Lung (tissue), 12 donors: Measurements from ENCODE around the gene ANKFY1. TPM values are rescaled to one million over a fixed set of nuclear protein-coding genes. Genes with fewer than 3 reads are reported as not detected.

ENCODE experiments used
- ATAC-seq: fragments of 200-7000 bp; cut with Tn5 transposase; one replicate; pipeline ENCODE4 v1.9.1; 2020; ENCODE audit warnings: moderate number of reproducible peaks; ENCODE audit not compliant: insufficient read depth, low FRiP score
- DNase-seq, 3 donors: peaks; one replicate each; pipeline ENCODE4 v3.0.0-alpha.2; 2013 to 2017
- H3K27ac ChIP-seq, 2 donors: one replicate each; pipeline ENCODE4 v1.5.1; 2013; ENCODE audit warnings: mild to moderate bottlenecking in 2 of 2, moderate library complexity in 2 of 2, control low read depth in 1 of 2, inconsistent platforms in 1 of 2, low read depth in 1 of 2, low read length in 1 of 2
- H3K27me3 ChIP-seq, 3 donors: one replicate each; pipeline ENCODE4 v1.5.1; 2013; ENCODE audit warnings: low read length in 2 of 3; ENCODE audit not compliant: control insufficient read depth in 3 of 3, insufficient read depth in 3 of 3
- H3K36me3 ChIP-seq, 4 donors: one replicate each; pipeline ENCODE4 v1.5.1; 2013; ENCODE audit warnings: low read length in 4 of 4, mild to moderate bottlenecking in 1 of 4, moderate library complexity in 1 of 4; ENCODE audit not compliant: control insufficient read depth in 4 of 4, insufficient read depth in 4 of 4
- H3K4me1 ChIP-seq, 5 donors: one replicate each; pipeline ENCODE4 v1.5.1; 2013; ENCODE audit warnings: low read length in 5 of 5, mild to moderate bottlenecking in 2 of 5, moderate library complexity in 1 of 5; ENCODE audit not compliant: control insufficient read depth in 5 of 5, insufficient read depth in 5 of 5
- H3K4me3 ChIP-seq: one replicate; pipeline ENCODE4 v1.5.1; 2013; ENCODE audit warnings: mild to moderate bottlenecking, control low read depth, moderate library complexity
- H3K9ac ChIP-seq, 2 donors: one replicate each; pipeline ENCODE4 v1.5.1; 2013; ENCODE audit warnings: low read length in 2 of 2, control low read depth in 1 of 2; ENCODE audit not compliant: insufficient read depth in 1 of 2
- H3K9me3 ChIP-seq, 4 donors: one replicate each; pipeline ENCODE4 v1.5.1; 2013; ENCODE audit warnings: low read length in 3 of 4, mild to moderate bottlenecking in 1 of 4, moderate library complexity in 1 of 4; ENCODE audit not compliant: control insufficient read depth in 4 of 4, insufficient read depth in 3 of 4
- CTCF ChIP-seq: IDR thresholded peaks from 2 replicates; pipeline ENCODE4 v1.5.1; 2012; ENCODE audit warnings: mild to moderate bottlenecking; ENCODE audit errors: control extremely low read depth, extremely low read depth
- whole genome bisulfite sequencing, 2 donors: extraction: QIAGEN DNeasy Blood & Tissue Kit; methylation state at CpG; one replicate each; pipeline ENCODE4 v1.1.7; 2013; 5-methylcytosine and 5-hydroxymethylcytosine counted together
- polyA plus RNA-seq, 2 donors: library from polyadenylated mRNA; stranded (reverse); fragments of 200-250 nt; gene quantifications; one replicate each; pipeline ENCODE4 v1.2.1, GENCODE V29; 2013
- total RNA-seq, 2 donors: library from RNA; depleted of rRNA in 1 of 2; stranded (reverse); fragments of >200 nt in 1 of 2; gene quantifications; one replicate each; pipeline ENCODE4 v1.2.1, GENCODE V29; 2014 to 2021
- donor health status: control.
- donor health status: control.
- donor health status: Bipolar disorder and iron deficiency.
- donor health status: healthy.
- donor health status: DM: yes; HTN: yes; CAD: no.

The ANKFY1 gene
- total and polyA plus RNA-seq, 4 donors, result 11.4 to 60.2 (median 38.8) TPM

GRCh38 chr17:4135489-4135888 lies 128.3 kb downstream of the ANKFY1 start:
- ATAC-seq, result no peak
- Histone ChIP-seq H3K27me3 (no peaks in the 10 kb centered on the region), H3K27ac (no peak overlapping the region), H3K4me3 (no peak overlapping the region), H3K9me3 (no peaks in the 10 kb centered on the region), H3K4me1 (peaks cover 0 to 11% (median 0%) of the 10 kb centered on the region in 5 donors), H3K36me3 (peaks cover 0 to 9% (median 1%) of the 10 kb centered on the region in 4 donors), H3K9ac (no peak overlapping the region)
- TF ChIP-seq CTCF, result no peak
- WGBS, 2 donors, result 91 to 92% methylated on average over 3 of the region's 3 CpGs
- no peak for DNase-seq

- ATAC-seq (no peak), DNase-seq (no peak)
- no peak for TF ChIP-seq CTCF
- no peak overlapping the region for H3K4me3 ChIP-seq
- H3K36me3 ChIP-seq, result peaks cover 0 to 6% (median under 1%) of the 10 kb centered on the region in 4 donors
- H3K4me1 ChIP-seq, result peaks cover 0 to 10% (median 0%) of the 10 kb centered on the region in 5 donors
- H3K9me3 ChIP-seq, result no peaks in the 10 kb centered on the region
- H3K9ac ChIP-seq, result no peak overlapping the region
- 64 to 65% methylated on average over 3 of the region's 3 CpGs for WGBS, 2 donors
- no peaks in the 10 kb centered on the region for H3K27me3 ChIP-seq
- no peak overlapping the region for H3K27ac ChIP-seq
Observed at GRCh38 chr17:4134721-4135120, 129.1 kb downstream of the ANKFY1 start.

GRCh38 chr17:4130715-4131114 lies 133.1 kb downstream of the ANKFY1 start:
- Histone ChIP-seq H3K4me3 (no peak overlapping the region), H3K27ac (peak overlapping the region; percentile 33 to 75), H3K36me3 (peaks cover 0 to 7% (median 0%) of the 10 kb centered on the region in 4 donors), H3K9me3 (no peaks in the 10 kb centered on the region), H3K4me1 (peaks cover 0 to 6% (median 0%) of the 10 kb centered on the region in 5 donors), H3K27me3 (no peaks in the 10 kb centered on the region), H3K9ac (no peak overlapping the region)
- 32 to 43% methylated on average over 7 of the region's 7 CpGs for WGBS, 2 donors
- TF ChIP-seq CTCF, result no peak
- ATAC-seq (peak; percentile 62), DNase-seq (peak in 2 of 3 donors; percentile 20 to 38)

- H3K4me1 ChIP-seq, result peaks cover 0 to 6% (median 0%) of the 10 kb centered on the region in 5 donors
- no peak for ATAC-seq
- no peaks in the 10 kb centered on the region for H3K27me3 ChIP-seq
- 76 to 77% methylated on average over 6 of the region's 6 CpGs for WGBS, 2 donors
- H3K9me3 ChIP-seq, result no peaks in the 10 kb centered on the region
- H3K9ac ChIP-seq, result peak overlapping the region in 1 of 2 donors; percentile 37
- H3K27ac ChIP-seq, result no peak overlapping the region
- peaks cover 4 to 14% (median 6%) of the 10 kb centered on the region in 4 donors for H3K36me3 ChIP-seq
- DNase-seq, result no peak
- H3K4me3 ChIP-seq, result no peak overlapping the region
- TF ChIP-seq CTCF, result no peak
Observed at GRCh38 chr17:4127555-4127954, 136.2 kb downstream of the ANKFY1 start.
